ENCODE results near the gene FBXW11. TPM values are rescaled to one million over a fixed set of nuclear protein-coding genes. Genes with fewer than 3 reads are reported as not detected.

FBXW11 gene
- total RNA-seq, 1 donor from 2014 or later, result 62.1 TPM

DNA sequence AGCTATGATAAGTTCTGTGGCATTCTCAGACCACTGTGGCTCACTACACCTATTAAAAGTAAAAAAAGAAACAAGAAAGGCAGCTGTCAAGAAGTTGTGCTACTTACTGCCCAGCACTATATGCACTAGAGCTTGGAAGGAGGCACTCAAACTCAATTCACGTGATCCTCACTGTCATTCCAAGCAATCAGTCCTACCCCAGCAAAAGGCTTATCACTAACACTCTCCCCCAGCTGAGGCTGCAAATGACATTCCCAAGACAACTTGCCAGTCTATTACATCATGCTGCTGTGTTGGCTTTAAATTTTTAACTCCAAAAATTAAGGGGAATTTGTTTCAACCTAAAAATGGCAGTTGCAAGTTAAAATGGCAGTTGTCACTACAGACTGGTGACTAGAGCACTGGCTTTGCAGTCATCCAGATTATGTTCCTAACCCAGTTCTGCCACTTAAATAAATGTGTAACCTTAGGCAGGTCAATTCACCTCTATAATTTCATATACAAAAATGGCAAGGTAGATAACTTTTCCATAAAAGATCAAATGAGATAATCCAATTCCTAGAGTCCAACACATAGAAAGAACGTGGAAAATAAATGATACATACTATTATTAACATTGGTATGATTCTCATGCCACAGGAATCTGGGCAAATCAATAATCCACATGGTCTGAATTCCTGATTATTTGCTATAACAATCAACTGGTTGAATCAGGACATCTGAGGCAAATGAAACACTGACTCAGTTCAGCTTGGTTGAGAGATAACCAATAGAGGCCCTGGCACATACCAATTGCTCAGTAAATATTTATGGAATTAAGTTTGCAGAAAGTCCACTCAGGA, 52.4 kb downstream of the FBXW11 start:
- no peaks in the 10 kb centered on the region for H3K36me3 Mint-ChIP-seq
- no peak for DNase-seq (ENCODE audit: low spot score in 2 of 2, unreplicated experiment in 2 of 2)
- no peak overlapping the region for H3K27ac Mint-ChIP-seq
- no peaks in the 10 kb centered on the region for H3K27me3 Mint-ChIP-seq (ENCODE audit: low read depth)
- H3K4me1 Mint-ChIP-seq, result peaks cover 31% of the 10 kb centered on the region
- H3K4me3 Mint-ChIP-seq, result no peak overlapping the region
- TF ChIP-seq, protein P1, sequence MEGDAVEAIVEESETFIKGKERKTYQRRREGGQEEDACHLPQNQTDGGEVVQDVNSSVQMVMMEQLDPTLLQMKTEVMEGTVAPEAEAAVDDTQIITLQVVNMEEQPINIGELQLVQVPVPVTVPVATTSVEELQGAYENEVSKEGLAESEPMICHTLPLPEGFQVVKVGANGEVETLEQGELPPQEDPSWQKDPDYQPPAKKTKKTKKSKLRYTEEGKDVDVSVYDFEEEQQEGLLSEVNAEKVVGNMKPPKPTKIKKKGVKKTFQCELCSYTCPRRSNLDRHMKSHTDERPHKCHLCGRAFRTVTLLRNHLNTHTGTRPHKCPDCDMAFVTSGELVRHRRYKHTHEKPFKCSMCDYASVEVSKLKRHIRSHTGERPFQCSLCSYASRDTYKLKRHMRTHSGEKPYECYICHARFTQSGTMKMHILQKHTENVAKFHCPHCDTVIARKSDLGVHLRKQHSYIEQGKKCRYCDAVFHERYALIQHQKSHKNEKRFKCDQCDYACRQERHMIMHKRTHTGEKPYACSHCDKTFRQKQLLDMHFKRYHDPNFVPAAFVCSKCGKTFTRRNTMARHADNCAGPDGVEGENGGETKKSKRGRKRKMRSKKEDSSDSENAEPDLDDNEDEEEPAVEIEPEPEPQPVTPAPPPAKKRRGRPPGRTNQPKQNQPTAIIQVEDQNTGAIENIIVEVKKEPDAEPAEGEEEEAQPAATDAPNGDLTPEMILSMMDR (IDR thresholded peaks at IDR 0.05; ENCODE audit: unreplicated experiment), result no peak
- no peaks in the 10 kb centered on the region for H3K9me3 Mint-ChIP-seq

DNA sequence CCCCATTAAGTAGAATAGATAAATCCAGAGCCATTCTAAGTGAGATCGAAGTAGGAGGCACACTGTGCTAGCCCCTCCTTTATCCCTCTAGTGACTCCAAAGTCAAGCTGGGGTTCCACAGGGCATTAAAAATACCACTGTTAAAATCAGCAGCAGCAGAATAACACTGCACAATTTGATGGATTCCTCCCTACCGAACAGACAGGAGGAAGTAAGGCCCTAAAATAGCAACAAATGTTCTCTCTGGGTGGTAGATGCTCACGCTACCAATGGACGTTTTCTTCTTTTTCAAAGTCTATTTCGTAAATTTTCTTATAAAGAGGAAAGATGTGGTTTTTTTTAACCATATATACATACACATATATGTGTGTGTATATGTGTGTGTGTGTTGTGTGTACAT, 54.4 kb downstream of the FBXW11 start:
- H3K9me3 Mint-ChIP-seq, result no peaks in the 10 kb centered on the region
- H3K4me1 Mint-ChIP-seq, result peaks cover 24% of the 10 kb centered on the region
- H3K27ac Mint-ChIP-seq, result no peak overlapping the region
- no peaks in the 10 kb centered on the region for H3K36me3 Mint-ChIP-seq
- TF ChIP-seq, protein P1 (IDR thresholded peaks at IDR 0.05; ENCODE audit: unreplicated experiment), result no peak
- no peaks in the 10 kb centered on the region for H3K27me3 Mint-ChIP-seq (ENCODE audit: low read depth)
- DNase-seq (ENCODE audit: low spot score in 2 of 2, unreplicated experiment in 2 of 2), result no peak
- H3K4me3 Mint-ChIP-seq, result no peak overlapping the region

DNA sequence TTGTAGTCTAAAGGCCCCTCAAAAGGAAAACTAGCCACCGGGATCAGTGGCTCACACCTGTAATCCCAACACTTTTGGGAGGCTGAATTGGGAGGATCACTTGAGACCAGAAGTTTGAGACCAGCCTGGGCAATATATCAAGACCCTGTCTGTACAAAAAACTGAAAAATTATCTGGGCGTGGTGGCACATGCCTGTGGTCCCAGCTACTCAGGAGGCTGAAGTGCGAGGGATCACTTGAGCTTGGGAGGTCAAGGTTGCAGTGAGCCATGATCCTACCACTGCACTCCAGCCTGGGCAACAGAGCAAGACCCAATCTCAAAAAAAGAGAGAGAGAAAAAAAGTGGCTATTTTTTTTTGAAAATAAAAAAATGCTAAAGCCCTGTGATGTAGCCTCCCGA, 55.2 kb downstream of the FBXW11 start:
- no peaks in the 10 kb centered on the region for H3K36me3 Mint-ChIP-seq
- H3K9me3 Mint-ChIP-seq, result no peaks in the 10 kb centered on the region
- no peak overlapping the region for H3K27ac Mint-ChIP-seq
- DNase-seq (ENCODE audit: low spot score in 2 of 2, unreplicated experiment in 2 of 2), result no peak
- TF ChIP-seq, protein P1 (IDR thresholded peaks at IDR 0.05; ENCODE audit: unreplicated experiment), result no peak
- H3K27me3 Mint-ChIP-seq (ENCODE audit: low read depth), result no peaks in the 10 kb centered on the region
- H3K4me1 Mint-ChIP-seq, result peaks cover 19% of the 10 kb centered on the region
- no peak overlapping the region for H3K4me3 Mint-ChIP-seq

DNA sequence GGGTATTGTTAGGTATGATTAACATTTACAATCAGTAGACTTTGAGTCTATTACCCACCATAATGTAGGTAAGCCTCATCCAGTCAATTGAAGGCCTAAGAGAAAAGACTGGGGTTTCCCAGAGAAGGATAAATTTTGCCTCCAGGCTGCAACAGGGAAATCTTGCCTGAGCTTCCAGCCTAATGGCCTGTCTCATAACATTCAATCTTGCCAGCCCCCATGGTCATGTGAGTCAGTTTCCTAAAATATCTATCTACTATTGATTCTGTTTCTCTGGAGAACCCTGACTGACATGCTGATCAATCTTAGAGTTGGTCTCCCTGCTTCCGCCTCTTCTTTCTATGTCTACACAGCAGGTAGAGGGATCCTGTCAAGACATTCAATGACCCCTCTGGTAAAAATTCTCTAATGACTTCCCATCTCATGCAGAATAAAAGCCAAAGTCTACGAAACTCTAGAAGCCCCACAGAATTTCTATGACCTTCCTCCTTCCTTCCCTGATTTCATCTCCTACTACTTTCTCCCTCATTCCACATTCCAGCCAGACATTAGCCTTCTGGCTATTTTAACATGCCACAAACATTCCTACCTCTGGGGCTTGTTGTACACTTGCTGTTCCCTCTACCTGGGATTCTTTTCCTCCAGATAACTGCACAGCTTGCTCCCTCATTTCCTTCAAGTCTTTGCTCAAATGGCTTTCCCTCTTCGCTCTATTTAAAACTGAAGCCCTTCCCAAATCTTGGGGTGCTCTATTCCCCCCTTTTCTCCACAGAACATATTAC, 60.2 kb downstream of the FBXW11 start:
- Mint-ChIP-seq H3K27ac (peak overlapping the region; percentile 2), H3K9me3 (no peaks in the 10 kb centered on the region), H3K4me3 (no peak overlapping the region)

DNA sequence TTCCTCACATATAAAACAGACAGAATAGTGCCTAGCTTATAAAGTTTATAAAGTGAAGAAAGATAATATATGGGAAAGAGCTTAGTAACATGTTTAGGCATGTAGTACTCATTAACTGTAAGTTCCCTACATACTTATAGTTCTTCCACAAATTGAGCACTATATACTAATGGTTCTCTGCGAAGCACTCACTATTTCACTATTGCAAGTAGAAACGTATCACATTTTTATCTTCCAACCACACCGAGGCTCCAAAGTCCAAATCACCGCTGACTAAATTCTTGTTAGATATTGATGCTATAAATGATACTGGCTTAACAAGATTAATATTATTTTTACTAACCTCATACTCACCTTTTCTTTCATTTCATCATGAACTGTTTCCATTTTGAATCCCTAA, 61.0 kb downstream of the FBXW11 start:
- Mint-ChIP-seq H3K27ac (peak overlapping the region; percentile 78), H3K9me3 (no peaks in the 10 kb centered on the region), H3K4me1 (peaks cover 20% of the 10 kb centered on the region), H3K27me3 (ENCODE audit: low read depth) (no peaks in the 10 kb centered on the region), H3K36me3 (peaks cover 1% of the 10 kb centered on the region), H3K4me3 (no peak overlapping the region)
- DNase-seq (ENCODE audit: low spot score in 2 of 2, unreplicated experiment in 2 of 2), result no peak
- TF ChIP-seq, protein P1 (IDR thresholded peaks at IDR 0.05; ENCODE audit: unreplicated experiment), result no peak

More for the DNA sequence above, 60.2 kb downstream of the FBXW11 start:
- H3K4me1 Mint-ChIP-seq, result peaks cover 20% of the 10 kb centered on the region
- H3K36me3 Mint-ChIP-seq, result peaks cover 1% of the 10 kb centered on the region
- TF ChIP-seq, protein P1 (IDR thresholded peaks at IDR 0.05; ENCODE audit: unreplicated experiment), result no peak
- H3K27me3 Mint-ChIP-seq (ENCODE audit: low read depth), result no peaks in the 10 kb centered on the region
- DNase-seq (ENCODE audit: low spot score in 2 of 2, unreplicated experiment in 2 of 2), result no peak
